PC-9 (cell line): ENCODE measurements around the gene NBEAL2.

ENCODE experiments used
- CTCF ChIP-seq: fragments of 200-600 bp; sonication (generic); conservative IDR thresholded peaks from 2 replicates; pipeline ENCODE4 v1.6.1; 2017; ENCODE audit warnings: mixed run types, antibody characterized with exemption, mild to moderate bottlenecking, moderate library complexity
- EZH2 ChIP-seq: fragments of 200-600 bp; sonication (generic); IDR thresholded peaks from 2 replicates; pipeline ENCODE4 v1.8.0; 2017; ENCODE audit warnings: antibody characterized with exemption, low read depth

- no peak for TF ChIP-seq CTCF
- no peak for TF ChIP-seq EZH2
Measured at GRCh38 chr3:46947546-46947901, 31.9 kb upstream of the NBEAL2 start.
